A673 (cell line): ENCODE data around the gene UROS. TPM values are rescaled to one million over a fixed set of nuclear protein-coding genes. Genes with fewer than 3 reads are reported as not detected.

Experiments
- BruUV-seq: library from RNA; stranded (reverse); fragments of 400-500 nt; replicated peaks from 2 replicates; lab custom pipeline; 2021; lab: Mats Ljungman, UMichigan
- CTCF ChIA-PET: fragments of 300-600 bp; sonication (Branson Sonifier 250); formaldehyde crosslinking; loops from one replicate; lab custom pipeline; 2022; ENCODE audit warnings: antibody characterized with exemption; lab: Charles Lee
- POLR2A ChIA-PET: fragments of 300-600 bp; sonication (Branson Sonifier 250); formaldehyde crosslinking; loops from one replicate; lab custom pipeline; 2022; ENCODE audit warnings: antibody characterized with exemption; ENCODE audit not compliant: low non-redundant PET; lab: Charles Lee
- DNase-seq: peaks from one replicate; pipeline ENCODE4 v3.0.0-alpha.2; 2015; ENCODE audit warnings: low spot score
- H3K27ac ChIP-seq: fragments of 200-600 bp; sonication (generic); 2 replicates; pipeline ENCODE4 v1.5.1; 2016; ENCODE audit warnings: mixed run types, low read depth, mild to moderate bottlenecking, mixed read lengths, antibody characterized with exemption, low read length; ENCODE audit not compliant: poor library complexity, severe bottlenecking
- H3K27me3 ChIP-seq: fragments of 200-600 bp; sonication (generic); replicated peaks from 2 replicates; pipeline ENCODE4 v1.6.1; 2017; ENCODE audit warnings: mixed run types, low read depth, mild to moderate bottlenecking, mixed read lengths, antibody characterized with exemption, low read length; ENCODE audit not compliant: insufficient read depth, poor library complexity
- H3K36me3 ChIP-seq: fragments of 200-600 bp; sonication (generic); 2 replicates; pipeline ENCODE4 v1.6.1; 2016; ENCODE audit warnings: mixed run types, mild to moderate bottlenecking, mixed read lengths, antibody characterized with exemption, low read length; ENCODE audit not compliant: insufficient read depth, poor library complexity, severe bottlenecking
- H3K4me1 ChIP-seq: fragments of 200-600 bp; sonication (generic); 2 replicates; pipeline ENCODE4 v1.6.1; 2017; ENCODE audit warnings: mixed run types, mild to moderate bottlenecking, mixed read lengths, antibody characterized with exemption, low read length; ENCODE audit not compliant: insufficient read depth, poor library complexity, severe bottlenecking
- H3K4me3 ChIP-seq: fragments of 200-600 bp; sonication (generic); 2 replicates; pipeline ENCODE4 v1.5.1; 2016; ENCODE audit warnings: low read depth, mixed run types, mild to moderate bottlenecking, mixed read lengths, low read length; ENCODE audit not compliant: poor library complexity, severe bottlenecking
- H3K9me3 ChIP-seq: fragments of 200-600 bp; sonication (generic); 2 replicates; pipeline ENCODE4 v1.6.1; 2016; ENCODE audit warnings: mixed run types, low read depth, mild to moderate bottlenecking, mixed read lengths, antibody characterized with exemption, low read length; ENCODE audit not compliant: poor library complexity, severe bottlenecking
- EZH2 ChIP-seq: fragments of 200-600 bp; sonication (generic); IDR thresholded peaks from 2 replicates; pipeline ENCODE4 v1.6.1; 2017; ENCODE audit warnings: borderline replicate concordance, low read depth, mild to moderate bottlenecking, mixed read lengths, antibody characterized with exemption, low read length; ENCODE audit not compliant: poor library complexity, severe bottlenecking
- intact Hi-C: fragments of 100-400 bp; cut with micrococcal nuclease; formaldehyde crosslinking; loops from one replicate; pipeline ENCODE4 v1.10.0; 2022; ENCODE audit not compliant: unreplicated experiment
- total RNA-seq: library from RNA; stranded (reverse); gene quantifications from 2 replicates; pipeline ENCODE4 v1.2.3, GENCODE V29; 2021
- TF ChIP-seq, protein P1 (sequence below): fragments of 300-800, 200-600 bp; sonication (generic); conservative IDR thresholded peaks from 2 replicates; pipeline ENCODE4 v1.5.1; 2017; ENCODE audit warnings: low read depth, mild to moderate bottlenecking, antibody characterized with exemption, low read length, moderate library complexity, mixed read lengths

Gene UROS
- total RNA-seq, 1 experiment from 2014 or later = 70.7 TPM

DNA sequence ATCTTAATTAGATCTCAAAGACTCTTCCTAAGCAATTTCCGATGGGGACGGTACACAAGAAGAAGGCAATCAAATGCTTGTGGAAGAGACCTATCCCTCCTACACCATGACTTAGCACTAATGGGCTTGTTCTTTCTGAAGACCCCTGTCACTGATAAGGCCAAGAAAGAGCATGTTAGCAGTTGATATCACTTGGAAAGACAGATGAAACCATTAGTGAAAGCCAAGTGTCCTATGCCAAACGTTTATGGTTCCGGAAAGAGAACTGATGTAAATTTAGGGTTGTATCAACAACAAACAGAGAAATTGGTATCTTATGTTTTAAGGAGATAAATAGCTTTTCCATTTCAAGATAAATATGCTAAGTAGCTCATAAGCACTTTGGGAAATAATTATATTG lies 6.5 kb downstream of the UROS start:
- no peaks in the 10 kb centered on the region for H3K9me3 ChIP-seq
- no peaks in the 10 kb centered on the region for H3K27me3 ChIP-seq
- no peak overlapping the region for H3K4me3 ChIP-seq
- intact Hi-C loops = no loop called here
- H3K27ac ChIP-seq = no peak overlapping the region
- DNase-seq = no peak
- no TSS peak for BruUV-seq
- peaks cover 4% of the 10 kb centered on the region for H3K4me1 ChIP-seq
- ChIA-PET CTCF (no interaction called here), POLR2A (no interaction called here)
- peaks cover 15% of the 10 kb centered on the region for H3K36me3 ChIP-seq
- no peak for TF ChIP-seq EZH2
- TF ChIP-seq, protein P1, sequence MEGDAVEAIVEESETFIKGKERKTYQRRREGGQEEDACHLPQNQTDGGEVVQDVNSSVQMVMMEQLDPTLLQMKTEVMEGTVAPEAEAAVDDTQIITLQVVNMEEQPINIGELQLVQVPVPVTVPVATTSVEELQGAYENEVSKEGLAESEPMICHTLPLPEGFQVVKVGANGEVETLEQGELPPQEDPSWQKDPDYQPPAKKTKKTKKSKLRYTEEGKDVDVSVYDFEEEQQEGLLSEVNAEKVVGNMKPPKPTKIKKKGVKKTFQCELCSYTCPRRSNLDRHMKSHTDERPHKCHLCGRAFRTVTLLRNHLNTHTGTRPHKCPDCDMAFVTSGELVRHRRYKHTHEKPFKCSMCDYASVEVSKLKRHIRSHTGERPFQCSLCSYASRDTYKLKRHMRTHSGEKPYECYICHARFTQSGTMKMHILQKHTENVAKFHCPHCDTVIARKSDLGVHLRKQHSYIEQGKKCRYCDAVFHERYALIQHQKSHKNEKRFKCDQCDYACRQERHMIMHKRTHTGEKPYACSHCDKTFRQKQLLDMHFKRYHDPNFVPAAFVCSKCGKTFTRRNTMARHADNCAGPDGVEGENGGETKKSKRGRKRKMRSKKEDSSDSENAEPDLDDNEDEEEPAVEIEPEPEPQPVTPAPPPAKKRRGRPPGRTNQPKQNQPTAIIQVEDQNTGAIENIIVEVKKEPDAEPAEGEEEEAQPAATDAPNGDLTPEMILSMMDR = no peak

DNA sequence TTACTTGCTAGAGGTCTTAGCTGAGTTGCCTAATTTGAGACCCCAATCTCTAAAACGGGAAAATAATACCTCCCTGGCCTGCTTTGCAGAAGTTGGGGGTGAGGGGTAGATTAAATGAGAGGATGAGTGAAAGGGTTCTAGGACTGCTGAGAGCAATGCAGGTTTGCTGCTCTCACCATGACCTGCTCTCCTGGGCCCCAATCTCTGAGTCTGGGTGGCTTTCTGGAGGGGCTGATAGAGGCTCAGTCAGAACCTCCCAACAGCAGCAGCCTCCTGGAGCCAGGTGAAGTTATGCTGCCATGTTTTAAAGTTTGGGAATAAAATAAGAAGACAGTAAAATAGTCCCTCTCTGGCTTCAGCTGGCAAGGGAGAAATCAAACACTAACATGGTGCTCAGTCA lies 7.3 kb downstream of the UROS start:
- H3K4me1 ChIP-seq = peaks cover 4% of the 10 kb centered on the region
- H3K9me3 ChIP-seq = no peaks in the 10 kb centered on the region
- no peak for TF ChIP-seq EZH2
- TF ChIP-seq, protein P1 = no peak
- no peaks in the 10 kb centered on the region for H3K27me3 ChIP-seq
- CTCF ChIA-PET = no interaction called here
- H3K36me3 ChIP-seq = peaks cover 20% of the 10 kb centered on the region
- H3K27ac ChIP-seq = no peak overlapping the region
- POLR2A ChIA-PET = no interaction called here
- no peak for DNase-seq
- no TSS peak for BruUV-seq
- H3K4me3 ChIP-seq = no peak overlapping the region
- intact Hi-C loops = no loop called here

DNA sequence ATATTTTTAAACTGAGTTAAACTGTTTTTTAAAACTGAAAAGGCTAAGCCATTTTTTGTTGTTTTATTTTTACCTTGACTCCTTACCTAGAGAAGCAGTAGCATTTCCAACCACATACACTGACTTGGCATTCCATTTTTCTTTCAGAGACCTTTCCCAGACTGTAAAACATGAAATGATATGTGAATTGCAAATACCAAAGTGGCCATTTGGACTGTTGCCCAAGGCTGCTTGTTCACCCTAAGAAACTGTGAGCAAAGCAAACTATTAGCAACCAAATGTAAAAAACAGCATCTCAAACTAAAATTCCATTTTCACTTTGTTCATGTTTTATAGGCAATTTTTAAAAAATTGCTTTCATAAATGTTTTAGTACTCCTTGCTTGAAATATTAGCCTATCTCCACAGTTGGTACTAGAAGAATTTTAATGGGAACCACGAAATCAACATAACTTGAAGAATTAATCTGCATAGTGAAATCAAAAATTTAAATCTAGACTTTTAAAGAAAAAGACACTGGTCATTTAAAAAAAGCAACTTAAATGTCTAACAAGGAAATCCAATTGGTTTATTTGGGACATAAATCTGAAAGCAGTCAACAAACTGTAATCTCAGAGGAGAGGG lies 10.8 kb downstream of the UROS start:
- Histone ChIP-seq H3K27me3 (no peaks in the 10 kb centered on the region), H3K36me3 (peaks cover 28% of the 10 kb centered on the region), H3K27ac (no peak overlapping the region), H3K4me3 (no peak overlapping the region), H3K4me1 (peaks cover 4% of the 10 kb centered on the region), H3K9me3 (no peaks in the 10 kb centered on the region)
- DNase-seq = no peak
- ChIA-PET POLR2A (no interaction called here), CTCF (no interaction called here)
- BruUV-seq = no TSS peak
- no peak for TF ChIP-seq EZH2
- TF ChIP-seq, protein P1 = no peak
- intact Hi-C loops = no loop called here
